Spleen (tissue), 11 donors: Measurements from ENCODE around the gene UFD1. TPM values are rescaled to one million over a fixed set of nuclear protein-coding genes. Genes with fewer than 3 reads are reported as not detected.

ENCODE experiments used
- DNase-seq: peaks from one replicate; pipeline ENCODE4 v3.0.0-alpha.2; 2020
- H3K27ac ChIP-seq, 8 donors: fragments of 200-600 bp; sonication (generic) in 7 of 8; 1 replicate in 4 of 8; 2 replicates in 4 of 8; pipeline versions ENCODE4 v1.5.0 to v1.8.0; 2016 to 2021; ENCODE audit warnings: inconsistent platforms in 4 of 8, mild to moderate bottlenecking in 4 of 8, moderate library complexity in 1 of 8
- H3K27me3 ChIP-seq, 7 donors: fragments of 200-600 bp; sonication (generic) in 6 of 7; replicated peaks in 1 of 7; 1 replicate in 4 of 7; 2 replicates in 3 of 7; pipeline versions ENCODE4 v1.5.0 to v1.8.0; 2016 to 2021; ENCODE audit warnings: inconsistent platforms in 3 of 7, mild to moderate bottlenecking in 1 of 7
- H3K36me3 ChIP-seq, 6 donors: fragments of 200-600 bp; sonication (generic) in 5 of 6; 1 replicate in 4 of 6; 2 replicates in 2 of 6; pipeline versions ENCODE4 v1.5.0 to v1.8.0; 2016 to 2021; ENCODE audit warnings: inconsistent platforms in 2 of 6
- H3K4me1 ChIP-seq, 6 donors: fragments of 200-600 bp; sonication (generic) in 5 of 6; 1 replicate in 3 of 6; 2 replicates in 3 of 6; pipeline versions ENCODE4 v1.5.0 to v1.8.0; 2016 to 2021; ENCODE audit warnings: inconsistent platforms in 3 of 6
- H3K4me3 ChIP-seq, 8 donors: fragments of 200-600 bp; sonication (generic) in 7 of 8; 1 replicate in 4 of 8; 2 replicates in 4 of 8; pipeline versions ENCODE4 v1.5.0 to v1.8.0; 2016 to 2021; ENCODE audit warnings: inconsistent platforms in 4 of 8, mild to moderate bottlenecking in 4 of 8, moderate library complexity in 2 of 8
- H3K9me3 ChIP-seq, 8 donors: fragments of 200-600 bp; sonication (generic) in 7 of 8; 1 replicate in 4 of 8; 2 replicates in 4 of 8; pipeline versions ENCODE4 v1.5.0 to v1.8.0; 2016 to 2021; ENCODE audit warnings: inconsistent platforms in 4 of 8
- CTCF ChIP-seq, 11 experiments: fragments of 200-600 bp in 7 of 11; fragments of 450-650 bp in 4 of 11; sonication (generic) in 4 of 11; IDR thresholded peaks in 8 of 11; conservative IDR thresholded peaks in 3 of 11; 1 replicate in 7 of 11; 2 replicates in 4 of 11; pipeline versions ENCODE4 v1.4.0 to v1.8.0; 2016 to 2021; ENCODE audit warnings: antibody characterized with exemption in 11 of 11, inconsistent platforms in 4 of 11, mild to moderate bottlenecking in 1 of 11
- POLR2A ChIP-seq, 3 donors: fragments of 450-650 bp; IDR thresholded peaks; one replicate each; pipeline ENCODE4 v1.5.1; 2017; ENCODE audit warnings: antibody characterized with exemption in 3 of 3, mild to moderate bottlenecking in 1 of 3
- POLR2AphosphoS5 ChIP-seq, 3 donors: sonication (generic); formaldehyde crosslinking; IDR thresholded peaks; one replicate each; pipeline ENCODE4 v1.5.1; 2017; ENCODE audit warnings: antibody characterized with exemption in 3 of 3
- WGBS, 5 donors: extraction: QIAGEN DNeasy Blood & Tissue Kit in 3 of 5; methylation state at CpG; one replicate each; pipeline versions ENCODE4 v1.1.5 to v1.1.7; 2013 to 2018; 5-methylcytosine and 5-hydroxymethylcytosine counted together
- intact Hi-C: fragments of 100-400 bp; cut with DNase I; formaldehyde crosslinking; loops from one replicate; pipeline ENCODE4 v1.15.0; 2023; ENCODE audit warnings: low total_unique reads
- polyA plus RNA-seq, 3 donors: library from polyadenylated mRNA; stranded (reverse); fragments of 200-250 nt; gene quantifications; one replicate each; pipeline ENCODE4 v1.2.1, GENCODE V29; 2013
- total RNA-seq, 7 donors: library from RNA; depleted of rRNA in 3 of 7; stranded (reverse); fragments of >200 nt in 3 of 7; fragmentation: NEBNext Ultra II Directional in 4 of 7; extraction: Animal tissue kit (Norgen Biotek cat#: 25700) in 4 of 7; gene quantifications; one replicate each; pipeline versions ENCODE4 v1.1.0 to v1.2.1, GENCODE V29; 2016 to 2021
- donor health status: healthy with polysubstance abuse.
- donor health status: DM: no; HTN: no; CAD: no; lungs with moderate emphysema.
- donor health status: DM: no; HTN: no; CAD: no.
- donor health status: Bipolar disorder and iron deficiency.
- donor health status: healthy.
- donor health status: DM: no; HTN: no; CAD: no.
- donor health status: DM: yes; HTN: yes; CAD: no.

Gene UFD1
- total and polyA plus RNA-seq, 10 donors, result 35.6 to 55.4 (median 42.4) TPM

- no peaks in the 10 kb centered on the region for H3K27me3 ChIP-seq
- 0 to 1% (median 0%) methylated on average over 19 to 66 of the region's 66 CpGs for WGBS, 5 donors
- peaks cover 0 to 27% (median 21%) of the 10 kb centered on the region in 6 donors for H3K36me3 ChIP-seq
- H3K4me1 ChIP-seq, result peaks cover 21 to 80% (median 67%) of the 10 kb centered on the region in 6 donors
- H3K27ac ChIP-seq, result peak within 1 kb of the TSS; percentile 95 to 99 (median 98)
- intact Hi-C loops, result no loop called here
- peak; percentile 96 for DNase-seq
- peak within 1 kb of the TSS; percentile 84 to 98 (median 96) for H3K4me3 ChIP-seq
- no peaks in the 10 kb centered on the region for H3K9me3 ChIP-seq
- peak in 1 of 3 donors; percentile 79 for TF ChIP-seq POLR2AphosphoS5 (IDR thresholded peaks at IDR 0.05)
- TF ChIP-seq POLR2A (IDR thresholded peaks at IDR 0.05), result no peak
These were observed 47.3 kb downstream of the UFD1 start, which contains the start of gene HIRA for GRCh38 chr22:19431649-19432132. Gene HIRA (minus strand): TSS chr22:19431733. CDS start chr22:19431476, 257 bp downstream.

GRCh38 chr22:19430890-19431541, 48.0 kb downstream of the UFD1 start:
- intact Hi-C loops, result no loop called here
- 0% methylated on average over 6 to 53 of the region's 53 CpGs for WGBS, 5 donors

GRCh38 chr22:19429950-19430889, 48.8 kb downstream of the UFD1 start:
- Histone ChIP-seq H3K4me3 (peak overlapping the region; percentile 84 to 98 (median 96)), H3K27ac (peak overlapping the region; percentile 59 to 99 (median 96)), H3K9me3 (no peaks in the 10 kb centered on the region), H3K4me1 (peaks cover 21 to 86% (median 77%) of the 10 kb centered on the region in 6 donors), H3K27me3 (no peaks in the 10 kb centered on the region), H3K36me3 (peaks cover 0 to 15% (median 7%) of the 10 kb centered on the region in 6 donors)
- no peak for TF ChIP-seq POLR2A (IDR thresholded peaks at IDR 0.05)
- no peak for TF ChIP-seq CTCF (IDR thresholded peaks at IDR 0.05 in 8 of 11, conservative IDR thresholded peaks at IDR 0.05 in 3 of 11)
- no peak for TF ChIP-seq POLR2AphosphoS5 (IDR thresholded peaks at IDR 0.05)
- no peak for DNase-seq
- intact Hi-C loops, result no loop called here
- 6 to 9% (median 7%) methylated on average over 11 to 12 of the region's 12 CpGs for WGBS, 5 donors

More at GRCh38 chr22:19430890-19431541, 48.0 kb downstream of the UFD1 start:
- H3K27ac ChIP-seq, result peak overlapping the region; percentile 59 to 99 (median 96)
- H3K9me3 ChIP-seq, result no peaks in the 10 kb centered on the region
- peaks cover 21 to 86% (median 74%) of the 10 kb centered on the region in 6 donors for H3K4me1 ChIP-seq
- peaks cover 0 to 21% (median 15%) of the 10 kb centered on the region in 6 donors for H3K36me3 ChIP-seq
- H3K27me3 ChIP-seq, result no peaks in the 10 kb centered on the region
- peak overlapping the region; percentile 84 to 98 (median 96) for H3K4me3 ChIP-seq
- TF ChIP-seq CTCF (IDR thresholded peaks at IDR 0.05 in 8 of 11, conservative IDR thresholded peaks at IDR 0.05 in 3 of 11), result no peak
- TF ChIP-seq POLR2AphosphoS5 (IDR thresholded peaks at IDR 0.05), result no peak
- no peak for TF ChIP-seq POLR2A (IDR thresholded peaks at IDR 0.05)
- DNase-seq, result peak; percentile 91

- no peak for TF ChIP-seq POLR2AphosphoS5 (IDR thresholded peaks at IDR 0.05)
- TF ChIP-seq CTCF (IDR thresholded peaks at IDR 0.05 in 8 of 11, conservative IDR thresholded peaks at IDR 0.05 in 3 of 11), result no peak
- no peak for TF ChIP-seq POLR2A (IDR thresholded peaks at IDR 0.05)
- DNase-seq, result no peak
- H3K36me3 ChIP-seq, result peaks cover 0 to 12% (median 0%) of the 10 kb centered on the region in 6 donors
- peaks cover 6 to 98% (median 74%) of the 10 kb centered on the region in 6 donors for H3K4me1 ChIP-seq
- intact Hi-C loops, result no loop called here
- H3K4me3 ChIP-seq, result no peak overlapping the region
- no peaks in the 10 kb centered on the region for H3K27me3 ChIP-seq
- 71 to 85% (median 85%) methylated on average over 3 of the region's 3 CpGs for WGBS, 5 donors
- H3K9me3 ChIP-seq, result no peaks in the 10 kb centered on the region
- peak overlapping the region in 3 of 8 donors; percentile 27 to 51 (median 29) for H3K27ac ChIP-seq
These were observed 54.9 kb downstream of the UFD1 start for GRCh38 chr22:19424186-19424500.
